ENCODE data around the gene NDUFAF3.

NDUFAF3 gene

GRCh38 chr3:49054344-49054862, 32.5 kb downstream of the NDUFAF3 start:
- ATAC-seq = no peak
- DNase-seq = no peak

DNA sequence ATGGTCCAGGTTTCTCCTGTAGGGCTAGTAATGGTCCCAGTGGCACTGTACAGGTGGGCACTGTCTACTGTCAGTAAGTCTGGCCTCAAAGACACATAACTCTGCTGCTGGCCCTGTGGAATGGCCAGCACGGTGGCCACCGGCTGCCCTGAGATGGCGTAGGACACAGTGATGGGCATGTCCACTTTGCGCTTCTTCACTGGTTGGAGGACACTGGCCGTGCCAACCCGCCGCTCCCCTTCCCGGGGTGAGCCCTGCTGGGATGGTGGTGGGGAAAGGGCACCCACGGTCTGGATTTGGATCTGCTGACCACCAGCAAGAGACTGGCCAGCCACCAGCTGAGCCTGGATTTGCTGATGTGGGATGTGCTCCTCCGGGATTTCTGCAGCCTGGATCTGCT, 35.3 kb downstream of the NDUFAF3 start:
- DNase-seq (no peak), ATAC-seq (no peak)

DNA sequence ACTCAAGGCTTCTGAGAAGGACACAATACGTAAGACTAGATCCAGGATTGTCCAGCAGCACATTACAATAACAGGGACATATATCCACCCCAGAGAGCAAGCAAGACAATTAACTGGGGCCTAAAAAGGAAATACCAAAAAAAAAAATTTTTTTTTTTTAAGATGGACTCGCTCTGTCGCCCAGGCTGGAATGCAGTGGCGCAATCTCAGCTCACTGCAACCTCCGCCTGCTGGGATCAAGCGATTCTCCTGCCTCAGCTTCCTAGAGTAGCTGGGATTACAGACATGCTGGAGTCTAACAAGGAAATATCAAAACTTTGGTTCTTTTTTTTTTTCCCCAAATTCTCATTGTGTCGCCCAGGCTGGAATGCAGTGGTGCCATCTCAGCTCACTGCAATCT, 36.1 kb downstream of the NDUFAF3 start:
- DNase-seq = no peak
- no peak for ATAC-seq
